Fibroblast of lung (primary cell): ENCODE data around the gene NUDT22. TPM values are rescaled to one million over a fixed set of nuclear protein-coding genes. Genes with fewer than 3 reads are reported as not detected.

Source experiments
- DNase-seq, 2 donors: peaks; one replicate each; pipeline versions ENCODE4 v3.0.0 to v3.0.0-alpha.2; 2010; ENCODE audit warnings: low read depth in 2 of 2
- H2AFZ ChIP-seq: 2 replicates; pipeline ENCODE4 v1.5.1; 2012; ENCODE audit warnings: low read length, control low read depth, inconsistent platforms
- H3K27ac ChIP-seq: 2 replicates; pipeline ENCODE4 v1.5.1; 2011; ENCODE audit warnings: low read length, control low read depth; ENCODE audit not compliant: insufficient read depth
- H3K27me3 ChIP-seq: 2 replicates; pipeline ENCODE4 v1.5.1; 2011; ENCODE audit warnings: mild to moderate bottlenecking, low read length; ENCODE audit not compliant: control insufficient read depth, insufficient read depth
- H3K36me3 ChIP-seq: 2 replicates; pipeline ENCODE4 v1.5.1; 2011; ENCODE audit warnings: low read length; ENCODE audit not compliant: control insufficient read depth, insufficient read depth
- H3K4me1 ChIP-seq: 2 replicates; pipeline ENCODE4 v1.5.1; 2011; ENCODE audit warnings: low read length; ENCODE audit not compliant: control insufficient read depth, insufficient read depth; ENCODE audit errors: extremely low read depth
- H3K4me2 ChIP-seq: 2 replicates; pipeline ENCODE4 v1.5.1; 2011; ENCODE audit warnings: low read length, control low read depth; ENCODE audit not compliant: insufficient read depth; ENCODE audit errors: extremely low read depth
- H3K4me3 ChIP-seq, 4 experiments: fragments of 200-600 bp in 1 of 4; sonication (generic) in 1 of 4; replicated peaks in 1 of 4; 2 replicates each; pipeline ENCODE4 v1.5.1; 2011 to 2016; ENCODE audit warnings: low read length in 4 of 4, low read depth in 3 of 4, mild to moderate bottlenecking in 3 of 4, control low read depth in 2 of 4, inconsistent platforms in 1 of 4, mixed read lengths in 1 of 4; ENCODE audit not compliant: insufficient read depth in 1 of 4; ENCODE audit errors: control extremely low read depth in 1 of 4
- H3K79me2 ChIP-seq: 2 replicates; pipeline ENCODE4 v1.5.1; 2012; ENCODE audit warnings: mild to moderate bottlenecking, low read length, inconsistent platforms; ENCODE audit not compliant: control insufficient read depth, insufficient read depth
- H3K9ac ChIP-seq: 2 replicates; pipeline ENCODE4 v1.5.1; 2011; ENCODE audit warnings: mild to moderate bottlenecking, low read length, control low read depth; ENCODE audit not compliant: insufficient read depth
- H3K9me3 ChIP-seq: 2 replicates; pipeline ENCODE4 v1.5.1; 2012; ENCODE audit warnings: low read depth, low read length; ENCODE audit not compliant: control insufficient read depth, insufficient read depth
- H4K20me1 ChIP-seq: 2 replicates; pipeline ENCODE4 v1.5.1; 2011; ENCODE audit warnings: low read length; ENCODE audit not compliant: control insufficient read depth, insufficient read depth; ENCODE audit errors: extremely low read depth
- CTCF ChIP-seq, 2 donors: IDR thresholded peaks in 1 of 2; conservative IDR thresholded peaks in 1 of 2; 1 replicate in 1 of 2; 2 replicates in 1 of 2; pipeline ENCODE4 v1.5.1; 2011 to 2012; ENCODE audit warnings: low read length in 2 of 2, control low read depth in 1 of 2, inconsistent platforms in 1 of 2, low read depth in 1 of 2, mild to moderate bottlenecking in 1 of 2
- EZH2 ChIP-seq: IDR thresholded peaks from 2 replicates; pipeline ENCODE4 v1.5.1; 2012; ENCODE audit warnings: low read length, control low read depth, mild to moderate bottlenecking; ENCODE audit errors: missing control alignments
- polyA plus RNA-seq, 2 donors: library from polyadenylated mRNA; depleted of rRNA in 1 of 2; stranded (reverse) in 1 of 2; unstranded in 1 of 2; fragments of >200 nt; gene quantifications; 2 replicates each; pipeline ENCODE4 v1.2.1, GENCODE V29; 2011 to 2012; ENCODE audit warnings: missing spikeins in 1 of 2
- total RNA-seq: library from RNA; depleted of rRNA; stranded (reverse); fragments of >200 nt; gene quantifications from 2 replicates; pipeline ENCODE4 v1.2.1, GENCODE V29; 2014

NUDT22 gene
- total and polyA plus RNA-seq, 2 donors (not counting 1 experiment from before 2014, with no cell fraction given) = 18.5 to 71.5 TPM

DNA sequence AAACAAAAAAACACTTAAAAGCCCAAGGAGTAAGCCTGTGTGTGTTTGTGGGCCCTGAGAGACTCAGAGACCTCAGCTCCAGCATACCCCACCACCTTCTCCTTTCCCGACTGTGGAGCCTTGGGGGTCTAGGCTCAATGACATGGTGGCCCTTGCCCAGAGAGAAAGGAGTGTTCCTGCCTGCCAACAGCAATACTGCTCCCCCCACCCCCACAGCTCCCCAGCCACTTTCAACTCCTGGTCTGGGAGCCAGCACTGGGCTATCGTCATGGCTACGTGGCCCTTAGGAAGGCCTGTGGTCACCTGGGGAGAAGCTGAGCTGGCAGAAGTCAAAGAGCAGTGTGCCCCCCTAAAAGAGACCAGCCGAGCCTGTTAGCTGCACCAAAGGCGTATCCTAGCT, 18.0 kb downstream of the NUDT22 start:
- H3K36me3 ChIP-seq = peaks cover 4% of the 10 kb centered on the region
- DNase-seq = no peak
- peaks cover 38% of the 10 kb centered on the region for H3K79me2 ChIP-seq
- peak overlapping the region in 1 of 4 experiments; percentile 25 for H3K4me3 ChIP-seq
- H3K4me2 ChIP-seq = no peak overlapping the region
- H3K9me3 ChIP-seq = no peaks in the 10 kb centered on the region
- TF ChIP-seq EZH2 = no peak
- TF ChIP-seq CTCF (conservative IDR thresholded peaks at IDR 0.05 in 1 of 2, IDR thresholded peaks at IDR 0.05 in 1 of 2; ENCODE audit: low read depth in 1 of 2, low read length in 2 of 2) = no peak
- no peak overlapping the region for H2AFZ ChIP-seq
- no peak overlapping the region for H3K9ac ChIP-seq
- no peaks in the 10 kb centered on the region for H3K27me3 ChIP-seq
- H3K4me1 ChIP-seq = peaks cover 23% of the 10 kb centered on the region
- peak overlapping the region; percentile 8 for H3K27ac ChIP-seq
- H4K20me1 ChIP-seq = no peaks in the 10 kb centered on the region

GRCh38 chr11:64244966-64245365, 18.9 kb downstream of the NUDT22 start:
- TF ChIP-seq EZH2 (no peak), CTCF (conservative IDR thresholded peaks at IDR 0.05 in 1 of 2, IDR thresholded peaks at IDR 0.05 in 1 of 2; ENCODE audit: low read depth in 1 of 2, low read length in 2 of 2) (no peak)
- Histone ChIP-seq H3K79me2 (peaks cover 38% of the 10 kb centered on the region), H2AFZ (no peak overlapping the region), H3K9ac (peak overlapping the region; percentile 79), H3K4me3 (peak overlapping the region; percentile 86 to 97 (median 94)), H3K36me3 (peaks cover 4% of the 10 kb centered on the region), H3K27ac (peak overlapping the region; percentile 85), H3K27me3 (no peaks in the 10 kb centered on the region), H3K4me2 (peak overlapping the region; percentile 92), H4K20me1 (no peaks in the 10 kb centered on the region), H3K4me1 (peaks cover 23% of the 10 kb centered on the region), H3K9me3 (no peaks in the 10 kb centered on the region)
- DNase-seq = no peak

- DNase-seq = no peak
- Histone ChIP-seq H3K4me1 (peaks cover 18% of the 10 kb centered on the region), H3K27me3 (no peaks in the 10 kb centered on the region), H3K4me3 (peak overlapping the region; percentile 86 to 97 (median 94)), H3K79me2 (peaks cover 38% of the 10 kb centered on the region), H3K9me3 (no peaks in the 10 kb centered on the region), H3K9ac (peak overlapping the region; percentile 79), H3K27ac (peak overlapping the region; percentile 85), H2AFZ (no peak overlapping the region), H3K36me3 (peaks cover 4% of the 10 kb centered on the region), H3K4me2 (peak overlapping the region; percentile 92), H4K20me1 (no peaks in the 10 kb centered on the region)
- no peak for TF ChIP-seq EZH2
- no peak for TF ChIP-seq CTCF (conservative IDR thresholded peaks at IDR 0.05 in 1 of 2, IDR thresholded peaks at IDR 0.05 in 1 of 2; ENCODE audit: low read depth in 1 of 2, low read length in 2 of 2)
Measured at GRCh38 chr11:64245401-64245796, 19.3 kb downstream of the NUDT22 start.
